ENCODE results near the gene SETD1B.

DNA sequence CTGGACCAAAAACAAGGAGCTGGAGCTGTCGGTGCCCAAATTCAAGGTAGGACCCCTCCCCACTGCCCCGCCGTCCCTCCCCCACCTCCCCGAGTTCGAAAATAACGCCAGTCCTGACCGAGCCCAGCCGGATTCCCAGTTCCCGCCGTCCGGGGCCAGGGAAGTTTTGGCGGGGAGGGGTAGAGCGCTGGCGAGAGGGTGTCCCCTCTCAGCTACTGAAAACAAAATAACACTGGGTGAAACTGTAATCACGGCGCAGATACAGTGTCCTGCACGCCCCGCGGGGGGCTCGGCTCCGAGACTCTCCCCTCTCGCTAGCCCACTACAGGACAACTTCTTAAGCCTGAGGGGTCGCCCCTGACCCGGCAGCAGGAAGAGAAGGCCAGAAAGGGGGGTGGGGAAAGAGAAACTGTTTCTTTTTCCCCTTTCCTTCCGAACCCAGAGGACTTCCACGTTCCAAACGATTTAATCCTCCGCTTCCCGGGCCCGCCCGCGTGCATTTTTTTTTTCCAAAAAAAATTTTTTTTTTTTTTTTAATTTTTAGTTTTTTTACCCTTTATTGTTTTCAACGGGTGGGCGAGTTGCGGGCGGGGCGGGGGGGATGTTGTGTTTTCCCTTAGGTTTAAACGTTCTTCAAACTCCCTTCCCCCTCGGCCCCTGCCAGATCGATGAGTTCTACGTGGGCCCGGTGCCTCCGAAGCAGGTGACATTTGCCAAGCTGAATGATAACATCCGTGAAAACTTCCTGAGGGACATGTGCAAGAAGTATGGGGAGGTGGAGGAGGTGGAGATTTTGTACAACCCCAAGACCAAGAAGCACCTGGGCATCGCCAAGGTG lies 1.6 kb downstream of the SETD1B start:
- TF ChIP-seq POLR2A (IDR thresholded peaks at IDR 0.05): no peak
- TF ChIP-seq, protein P1, sequence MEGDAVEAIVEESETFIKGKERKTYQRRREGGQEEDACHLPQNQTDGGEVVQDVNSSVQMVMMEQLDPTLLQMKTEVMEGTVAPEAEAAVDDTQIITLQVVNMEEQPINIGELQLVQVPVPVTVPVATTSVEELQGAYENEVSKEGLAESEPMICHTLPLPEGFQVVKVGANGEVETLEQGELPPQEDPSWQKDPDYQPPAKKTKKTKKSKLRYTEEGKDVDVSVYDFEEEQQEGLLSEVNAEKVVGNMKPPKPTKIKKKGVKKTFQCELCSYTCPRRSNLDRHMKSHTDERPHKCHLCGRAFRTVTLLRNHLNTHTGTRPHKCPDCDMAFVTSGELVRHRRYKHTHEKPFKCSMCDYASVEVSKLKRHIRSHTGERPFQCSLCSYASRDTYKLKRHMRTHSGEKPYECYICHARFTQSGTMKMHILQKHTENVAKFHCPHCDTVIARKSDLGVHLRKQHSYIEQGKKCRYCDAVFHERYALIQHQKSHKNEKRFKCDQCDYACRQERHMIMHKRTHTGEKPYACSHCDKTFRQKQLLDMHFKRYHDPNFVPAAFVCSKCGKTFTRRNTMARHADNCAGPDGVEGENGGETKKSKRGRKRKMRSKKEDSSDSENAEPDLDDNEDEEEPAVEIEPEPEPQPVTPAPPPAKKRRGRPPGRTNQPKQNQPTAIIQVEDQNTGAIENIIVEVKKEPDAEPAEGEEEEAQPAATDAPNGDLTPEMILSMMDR (IDR thresholded peaks at IDR 0.05): no peak
- TF ChIP-seq POLR2AphosphoS5 (IDR thresholded peaks at IDR 0.05): no peak
- TF ChIP-seq EP300 (IDR thresholded peaks at IDR 0.05): no peak
